Ishikawa (cell line): ENCODE results near the gene MRPS21.

Experiments used
- CEBPB ChIP-seq: IDR thresholded peaks from 2 replicates; pipeline ENCODE4 v1.6.1; 2012
- CREB1 ChIP-seq: IDR thresholded peaks from 2 replicates; pipeline ENCODE4 v1.6.1; 2012; ENCODE audit warnings: low read depth
- EGR1 ChIP-seq: IDR thresholded peaks from 2 replicates; pipeline ENCODE4 v1.6.1; 2012
- EP300 ChIP-seq: IDR thresholded peaks from 2 replicates; pipeline ENCODE4 v1.6.1; 2012; ENCODE audit warnings: borderline replicate concordance
- FOXM1 ChIP-seq: IDR thresholded peaks from 2 replicates; pipeline ENCODE4 v1.6.1; 2012; ENCODE audit warnings: low read depth, borderline replicate concordance
- NFIC ChIP-seq: IDR thresholded peaks from 2 replicates; pipeline ENCODE4 v1.6.1; 2012
- RAD21 ChIP-seq: IDR thresholded peaks from 2 replicates; pipeline ENCODE4 v1.6.1; 2012; ENCODE audit warnings: low read depth
- TAF1 ChIP-seq: IDR thresholded peaks from 2 replicates; pipeline ENCODE4 v1.6.1; 2012; ENCODE audit warnings: low read depth, mild to moderate bottlenecking
- TCF12 ChIP-seq: IDR thresholded peaks from 2 replicates; pipeline ENCODE4 v1.6.1; 2012; ENCODE audit warnings: low read depth
- TEAD4 ChIP-seq: IDR thresholded peaks from 2 replicates; pipeline ENCODE4 v1.6.1; 2012
- YY1 ChIP-seq: IDR thresholded peaks from 2 replicates; pipeline ENCODE4 v1.6.1; 2012; ENCODE audit warnings: low read depth
- ZBTB7A ChIP-seq: IDR thresholded peaks from 2 replicates; pipeline ENCODE4 v1.6.1; 2012; ENCODE audit warnings: low read depth
- TF ChIP-seq, protein P1 (sequence below): IDR thresholded peaks from 2 replicates; pipeline ENCODE4 v1.6.1; 2012
- TF ChIP-seq, protein P2 (sequence below): IDR thresholded peaks from 2 replicates; pipeline ENCODE4 v1.6.1; 2012
- TF ChIP-seq, protein P3 (sequence below): IDR thresholded peaks from 2 replicates; pipeline ENCODE4 v1.6.1; 2012; ENCODE audit warnings: low read depth, mild to moderate bottlenecking

Gene MRPS21

DNA sequence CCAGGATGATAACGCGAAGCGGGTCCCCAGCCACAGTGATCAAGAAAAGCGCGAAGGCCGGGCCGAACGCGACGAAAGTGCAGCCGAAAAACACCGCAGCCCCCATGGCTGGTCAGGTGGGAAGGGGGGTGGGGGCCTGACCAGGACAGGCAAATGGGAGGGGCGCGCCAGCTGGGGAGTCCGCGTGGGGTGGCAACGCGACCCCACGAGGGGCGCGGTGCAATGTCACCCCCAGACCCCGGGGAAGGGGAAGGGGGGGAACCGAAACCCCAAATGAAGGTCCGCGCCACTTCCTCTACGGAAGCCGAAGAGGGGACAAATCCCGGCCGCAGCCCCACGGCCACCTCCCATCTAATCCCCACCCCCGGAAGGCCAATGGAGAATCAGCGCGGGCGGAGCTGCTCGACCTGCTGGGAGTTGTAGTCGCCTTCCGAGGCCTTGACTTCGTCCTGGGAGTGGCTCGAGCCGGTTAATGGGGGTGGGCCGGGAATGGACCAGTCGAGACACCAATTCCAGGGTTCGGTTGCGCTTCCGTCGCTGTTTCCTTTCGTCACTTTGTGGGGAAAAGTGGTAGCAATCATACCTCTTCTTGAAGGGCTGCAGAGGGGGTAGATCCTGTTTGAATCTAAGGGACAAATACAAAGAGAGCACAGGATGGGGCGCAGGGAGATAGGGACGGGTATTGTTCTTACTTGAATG is 24.8 kb upstream of the MRPS21 start, which contains the start of gene APH1A:
Gene APH1A, minus strand, starts transcription at position 312 of the 699 bp plus-strand sequence. Its CDS starts 206 bp downstream, at position 106.
- TF ChIP-seq ZBTB7A (peak; percentile 96), CREB1 (peak; percentile 19; the same call in 1 of the 2 replicates), CEBPB (no peak), RAD21 (no peak), YY1 (peak; percentile 46; the same call in 1 of the 2 replicates), TEAD4 (no peak), EP300 (no peak), TAF1 (peak; percentile 48; the same call in 1 of the 2 replicates), FOXM1 (no peak), EGR1 (peak; percentile 47; the same call in 1 of the 2 replicates)
- TF ChIP-seq, protein P1, sequence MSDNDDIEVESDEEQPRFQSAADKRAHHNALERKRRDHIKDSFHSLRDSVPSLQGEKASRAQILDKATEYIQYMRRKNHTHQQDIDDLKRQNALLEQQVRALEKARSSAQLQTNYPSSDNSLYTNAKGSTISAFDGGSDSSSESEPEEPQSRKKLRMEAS, result peak; percentile 58
- TF ChIP-seq, protein P2, sequence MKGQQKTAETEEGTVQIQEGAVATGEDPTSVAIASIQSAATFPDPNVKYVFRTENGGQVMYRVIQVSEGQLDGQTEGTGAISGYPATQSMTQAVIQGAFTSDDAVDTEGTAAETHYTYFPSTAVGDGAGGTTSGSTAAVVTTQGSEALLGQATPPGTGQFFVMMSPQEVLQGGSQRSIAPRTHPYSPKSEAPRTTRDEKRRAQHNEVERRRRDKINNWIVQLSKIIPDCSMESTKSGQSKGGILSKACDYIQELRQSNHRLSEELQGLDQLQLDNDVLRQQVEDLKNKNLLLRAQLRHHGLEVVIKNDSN, result peak; percentile 66
- TF ChIP-seq, protein P3, sequence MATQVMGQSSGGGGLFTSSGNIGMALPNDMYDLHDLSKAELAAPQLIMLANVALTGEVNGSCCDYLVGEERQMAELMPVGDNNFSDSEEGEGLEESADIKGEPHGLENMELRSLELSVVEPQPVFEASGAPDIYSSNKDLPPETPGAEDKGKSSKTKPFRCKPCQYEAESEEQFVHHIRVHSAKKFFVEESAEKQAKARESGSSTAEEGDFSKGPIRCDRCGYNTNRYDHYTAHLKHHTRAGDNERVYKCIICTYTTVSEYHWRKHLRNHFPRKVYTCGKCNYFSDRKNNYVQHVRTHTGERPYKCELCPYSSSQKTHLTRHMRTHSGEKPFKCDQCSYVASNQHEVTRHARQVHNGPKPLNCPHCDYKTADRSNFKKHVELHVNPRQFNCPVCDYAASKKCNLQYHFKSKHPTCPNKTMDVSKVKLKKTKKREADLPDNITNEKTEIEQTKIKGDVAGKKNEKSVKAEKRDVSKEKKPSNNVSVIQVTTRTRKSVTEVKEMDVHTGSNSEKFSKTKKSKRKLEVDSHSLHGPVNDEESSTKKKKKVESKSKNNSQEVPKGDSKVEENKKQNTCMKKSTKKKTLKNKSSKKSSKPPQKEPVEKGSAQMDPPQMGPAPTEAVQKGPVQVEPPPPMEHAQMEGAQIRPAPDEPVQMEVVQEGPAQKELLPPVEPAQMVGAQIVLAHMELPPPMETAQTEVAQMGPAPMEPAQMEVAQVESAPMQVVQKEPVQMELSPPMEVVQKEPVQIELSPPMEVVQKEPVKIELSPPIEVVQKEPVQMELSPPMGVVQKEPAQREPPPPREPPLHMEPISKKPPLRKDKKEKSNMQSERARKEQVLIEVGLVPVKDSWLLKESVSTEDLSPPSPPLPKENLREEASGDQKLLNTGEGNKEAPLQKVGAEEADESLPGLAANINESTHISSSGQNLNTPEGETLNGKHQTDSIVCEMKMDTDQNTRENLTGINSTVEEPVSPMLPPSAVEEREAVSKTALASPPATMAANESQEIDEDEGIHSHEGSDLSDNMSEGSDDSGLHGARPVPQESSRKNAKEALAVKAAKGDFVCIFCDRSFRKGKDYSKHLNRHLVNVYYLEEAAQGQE, result no peak

DNA sequence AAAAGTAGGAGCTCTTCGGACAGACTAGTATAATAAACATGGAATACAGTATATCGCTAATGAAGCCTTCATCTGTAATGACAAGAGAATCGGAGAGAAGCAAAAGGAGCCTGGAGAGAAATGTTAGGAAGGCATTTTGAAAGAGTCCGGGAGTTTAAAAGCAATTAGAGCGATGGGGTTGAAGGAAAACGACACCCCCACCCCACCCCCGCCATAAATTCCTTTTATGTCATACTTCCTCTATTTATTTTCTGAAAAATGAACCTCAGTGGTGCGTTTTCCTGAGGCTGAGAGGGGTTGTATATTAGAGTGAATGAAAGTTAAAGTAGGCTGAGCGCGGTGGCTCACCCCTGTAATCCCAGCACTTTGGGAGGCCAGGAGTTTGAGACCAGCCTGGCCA is 24.2 kb upstream of the MRPS21 start:
- TF ChIP-seq YY1 (no peak), RAD21 (no peak), CREB1 (no peak), ZBTB7A (no peak), CEBPB (no peak), TEAD4 (no peak), TAF1 (no peak), NFIC (no peak), TCF12 (no peak), EGR1 (no peak), FOXM1 (no peak), EP300 (no peak)
- TF ChIP-seq, protein P1, result no peak
- TF ChIP-seq, protein P3, result no peak
- TF ChIP-seq, protein P2, result no peak

DNA sequence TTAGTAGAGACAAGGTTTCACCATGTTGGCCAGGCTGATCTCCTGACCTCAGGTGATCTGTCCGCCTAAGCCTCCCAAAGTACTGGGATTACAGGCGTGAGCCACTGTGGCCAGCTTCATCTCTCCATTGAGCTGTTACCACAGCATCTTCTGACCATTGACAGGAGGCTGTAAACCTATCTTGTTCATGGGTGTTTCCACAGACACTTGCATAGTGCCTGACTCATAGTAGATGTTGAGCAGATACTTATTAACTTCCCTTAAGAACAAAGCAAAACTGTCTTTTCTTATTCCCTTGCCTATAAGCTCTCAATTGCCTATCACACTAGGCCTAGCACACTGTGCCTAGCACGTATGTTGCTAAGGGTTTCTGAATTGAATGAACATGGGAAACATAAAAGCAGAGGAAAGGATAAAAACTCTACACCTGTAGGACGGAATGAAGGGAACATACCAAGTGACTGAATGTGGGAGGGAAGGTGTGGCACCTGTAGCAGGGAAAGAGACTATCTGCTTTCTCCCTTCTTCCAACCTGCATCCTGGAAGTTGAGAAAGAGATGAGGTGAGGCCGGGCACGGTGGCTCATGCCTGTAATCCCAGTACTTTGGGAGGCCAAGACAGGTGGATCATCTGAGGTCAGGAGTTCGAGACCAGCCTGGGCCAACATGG is 22.2 kb upstream of the MRPS21 start:
- no peak for TF ChIP-seq FOXM1
- no peak for TF ChIP-seq ZBTB7A
- no peak for TF ChIP-seq YY1
- TF ChIP-seq, protein P1, result no peak
- TF ChIP-seq CEBPB, result no peak
- TF ChIP-seq TAF1, result no peak
- TF ChIP-seq, protein P3, result no peak
- TF ChIP-seq TEAD4, result no peak
- TF ChIP-seq, protein P2, result no peak
- no peak for TF ChIP-seq EGR1
- TF ChIP-seq CREB1, result no peak
- no peak for TF ChIP-seq TCF12
